ENCODE measurements around the gene CTSF.
A peak's percentile ranks its signal among the peaks of the same experiment; 100 is the strongest.
"Not testable (repeated sequence)": the region's sequence is repeated elsewhere in the genome, so short reads cannot be mapped to it uniquely, and the experiment has no call there.

The CTSF gene

GRCh38 chr11:66586136-66586535 lies 17.7 kb upstream of the CTSF start:
- Histone ChIP-seq H3K36me3 (ENCODE audit: control insufficient read depth, insufficient read depth, low read length) (no peaks in the 10 kb centered on the region), H3K27me3 (ENCODE audit: control insufficient read depth, insufficient read depth, low read length) (no peaks in the 10 kb centered on the region), H3K27ac (ENCODE audit: low read depth, low read length) (no peak overlapping the region), H3K4me3 (ENCODE audit: low read depth, low read length) (no peak overlapping the region), H3K9me3 (ENCODE audit: control insufficient read depth, insufficient read depth, low read length) (peaks cover 21% of the 10 kb centered on the region), H3K9ac (ENCODE audit: low read depth, low read length) (no peak overlapping the region), H3K4me1 (ENCODE audit: control insufficient read depth, insufficient read depth, low read length) (no peaks in the 10 kb centered on the region)

DNA sequence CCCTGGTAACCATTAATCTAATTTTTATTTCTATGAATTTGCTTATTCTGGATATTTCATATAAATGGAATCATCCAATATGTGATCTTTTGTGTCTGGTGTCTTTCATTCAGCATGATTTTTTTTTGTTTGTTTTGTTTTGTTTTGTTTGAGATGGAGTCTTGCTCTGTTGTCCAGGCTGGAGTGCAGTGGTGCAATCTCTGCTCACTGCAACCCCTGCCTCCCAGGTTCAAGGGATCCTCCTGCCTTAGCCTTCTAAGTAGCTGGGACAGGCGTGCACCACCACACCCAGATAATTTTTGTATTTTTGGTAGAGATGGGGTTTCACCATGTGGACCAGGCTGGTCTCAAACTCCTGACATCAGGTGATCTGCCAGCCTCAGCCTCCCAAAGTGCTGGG lies 17.0 kb upstream of the CTSF start:
- not testable (repeated sequence) for H3K4me1 ChIP-seq (ENCODE audit: control insufficient read depth, insufficient read depth, low read length); H3K4me3 ChIP-seq (ENCODE audit: low read depth, low read length); H3K36me3 ChIP-seq (ENCODE audit: control insufficient read depth, insufficient read depth, low read length); H3K27me3 ChIP-seq (ENCODE audit: control insufficient read depth, insufficient read depth, low read length); H3K27ac ChIP-seq (ENCODE audit: low read depth, low read length); H3K9ac ChIP-seq (ENCODE audit: low read depth, low read length)
- peaks cover 17% of the 10 kb centered on the region for H3K9me3 ChIP-seq (ENCODE audit: control insufficient read depth, insufficient read depth, low read length)

DNA sequence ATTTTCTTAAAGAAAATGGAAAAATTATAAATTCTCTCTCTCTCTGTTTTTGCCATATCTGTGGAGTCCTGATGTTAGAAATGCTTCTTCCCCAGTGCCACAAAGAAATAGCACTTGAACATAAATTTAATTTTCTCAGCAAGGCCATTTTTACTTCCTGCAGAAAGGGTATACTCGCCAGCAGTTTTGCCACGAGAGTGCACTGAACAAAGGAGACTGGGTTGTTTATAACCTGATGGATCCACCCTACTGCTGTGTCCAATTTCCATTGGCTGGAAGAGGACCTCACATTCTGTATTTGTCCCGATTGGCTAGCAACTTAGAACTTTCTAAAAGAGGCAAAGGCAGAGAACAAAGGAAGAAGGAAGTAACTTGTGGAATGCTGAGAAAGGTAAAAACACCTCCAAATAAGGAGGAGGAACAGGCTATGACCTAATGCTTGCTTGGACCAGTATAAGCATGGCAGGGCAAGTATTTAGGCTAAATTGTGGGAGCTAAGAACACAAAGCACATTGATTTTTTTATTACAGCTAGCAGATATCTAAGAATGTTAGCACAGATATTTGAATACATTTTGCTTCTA lies 14.2 kb upstream of the CTSF start:
- H3K9me3 ChIP-seq (ENCODE audit: control insufficient read depth, insufficient read depth, low read length): peaks cover 17% of the 10 kb centered on the region; the same call in 1 of the 2 replicates
- not testable (repeated sequence) for H3K27me3 ChIP-seq (ENCODE audit: control insufficient read depth, insufficient read depth, low read length); H3K9ac ChIP-seq (ENCODE audit: low read depth, low read length); H3K4me3 ChIP-seq (ENCODE audit: low read depth, low read length); H3K36me3 ChIP-seq (ENCODE audit: control insufficient read depth, insufficient read depth, low read length); H3K4me1 ChIP-seq (ENCODE audit: control insufficient read depth, insufficient read depth, low read length); H3K27ac ChIP-seq (ENCODE audit: low read depth, low read length)

GRCh38 chr11:66581261-66581660 lies 12.9 kb upstream of the CTSF start:
- Histone ChIP-seq H3K27me3 (ENCODE audit: control insufficient read depth, insufficient read depth, low read length) (no peaks in the 10 kb centered on the region), H3K36me3 (ENCODE audit: control insufficient read depth, insufficient read depth, low read length) (no peaks in the 10 kb centered on the region)

DNA sequence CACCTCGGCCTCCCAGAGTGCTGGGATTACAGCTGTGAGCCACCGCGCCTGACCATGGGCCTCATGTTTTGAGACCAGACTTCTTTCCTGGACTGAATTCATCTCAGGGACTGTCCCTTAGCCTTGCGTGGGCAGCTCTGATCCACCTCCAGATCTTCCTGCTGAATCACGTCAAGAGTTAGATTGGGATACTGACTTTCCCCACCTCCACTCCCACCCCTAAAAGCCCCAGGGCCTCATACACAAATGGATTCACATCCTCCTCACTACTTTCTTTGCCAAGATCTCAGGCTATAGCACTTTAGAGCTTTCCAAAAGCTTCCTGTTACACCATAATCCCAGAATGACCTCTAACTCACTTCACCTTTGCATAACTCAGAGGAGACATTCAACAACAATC lies 12.4 kb upstream of the CTSF start:
- 0 out of 2 replicates have a peak, but pooled peaks cover 13% of the 10 kb centered on the region for H3K9me3 ChIP-seq (ENCODE audit: control insufficient read depth, insufficient read depth, low read length)
- no peaks in the 10 kb centered on the region for H3K4me1 ChIP-seq (ENCODE audit: control insufficient read depth, insufficient read depth, low read length)
- no peaks in the 10 kb centered on the region for H3K36me3 ChIP-seq (ENCODE audit: control insufficient read depth, insufficient read depth, low read length)
- H3K27ac ChIP-seq (ENCODE audit: low read depth, low read length): no peak overlapping the region
- H3K27me3 ChIP-seq (ENCODE audit: control insufficient read depth, insufficient read depth, low read length): no peaks in the 10 kb centered on the region
- H3K9ac ChIP-seq (ENCODE audit: low read depth, low read length): no peak overlapping the region
- no peak overlapping the region for H3K4me3 ChIP-seq (ENCODE audit: low read depth, low read length)

More at GRCh38 chr11:66581261-66581660, 12.9 kb upstream of the CTSF start:
- Histone ChIP-seq H3K27ac (ENCODE audit: low read depth, low read length) (no peak overlapping the region), H3K9me3 (ENCODE audit: control insufficient read depth, insufficient read depth, low read length) (peaks cover 17% of the 10 kb centered on the region; the same call in 1 of the 2 replicates), H3K4me3 (ENCODE audit: low read depth, low read length) (no peak overlapping the region), H3K4me1 (ENCODE audit: control insufficient read depth, insufficient read depth, low read length) (no peaks in the 10 kb centered on the region), H3K9ac (ENCODE audit: low read depth, low read length) (no peak overlapping the region)

DNA sequence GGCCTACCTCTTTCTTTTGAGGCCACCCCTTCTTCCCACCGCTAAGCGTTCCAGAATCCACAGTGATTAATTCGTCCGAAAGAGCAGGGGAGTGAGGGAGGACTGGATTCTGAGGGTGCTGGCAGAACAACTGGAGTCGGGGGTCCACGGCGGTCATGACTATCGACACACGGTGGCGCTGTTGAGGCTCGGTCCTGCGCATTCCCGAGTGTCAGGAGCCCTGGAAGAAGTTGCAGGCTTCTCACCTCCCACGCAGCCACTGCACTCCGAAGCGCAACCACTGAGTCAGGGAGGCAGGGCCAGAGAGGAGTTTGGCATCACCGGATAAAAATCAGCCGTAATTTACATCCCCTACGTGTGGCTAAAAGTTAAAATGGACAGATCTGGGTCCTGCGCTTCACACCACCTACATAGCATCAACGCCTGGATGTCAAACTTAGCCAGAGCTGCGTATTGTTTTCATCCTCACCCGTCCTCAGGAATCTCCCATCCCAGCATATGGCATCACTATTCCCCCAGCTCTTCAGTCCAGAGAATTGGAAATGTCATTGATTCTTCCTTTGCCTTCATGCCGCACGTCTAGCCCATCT lies 10.7 kb upstream of the CTSF start:
- Histone ChIP-seq H3K4me1 (ENCODE audit: control insufficient read depth, insufficient read depth, low read length) (no peaks in the 10 kb centered on the region), H3K36me3 (ENCODE audit: control insufficient read depth, insufficient read depth, low read length) (no peaks in the 10 kb centered on the region), H3K4me3 (ENCODE audit: low read depth, low read length) (no peak overlapping the region), H3K27ac (ENCODE audit: low read depth, low read length) (no peak overlapping the region), H3K9ac (ENCODE audit: low read depth, low read length) (no peak overlapping the region), H3K27me3 (ENCODE audit: control insufficient read depth, insufficient read depth, low read length) (no peaks in the 10 kb centered on the region), H3K9me3 (ENCODE audit: control insufficient read depth, insufficient read depth, low read length) (peaks cover 11% of the 10 kb centered on the region; the same call in 1 of the 2 replicates)

- H3K9ac ChIP-seq (ENCODE audit: low read depth, low read length): peak overlapping the region; percentile 46; the same call in 1 of the 2 replicates
- H3K27me3 ChIP-seq (ENCODE audit: control insufficient read depth, insufficient read depth, low read length): no peaks in the 10 kb centered on the region
- H3K4me1 ChIP-seq (ENCODE audit: control insufficient read depth, insufficient read depth, low read length): peaks cover 18% of the 10 kb centered on the region
- no peak overlapping the region for H3K4me3 ChIP-seq (ENCODE audit: low read depth, low read length)
- peak overlapping the region; percentile 94 for H3K27ac ChIP-seq (ENCODE audit: low read depth, low read length)
- H3K9me3 ChIP-seq (ENCODE audit: control insufficient read depth, insufficient read depth, low read length): peaks cover 3% of the 10 kb centered on the region; the same call in 1 of the 2 replicates
- no peaks in the 10 kb centered on the region for H3K36me3 ChIP-seq (ENCODE audit: control insufficient read depth, insufficient read depth, low read length)
Observed at GRCh38 chr11:66570850-66571180, 2.4 kb upstream of the CTSF start.

- H3K9me3 ChIP-seq (ENCODE audit: control insufficient read depth, insufficient read depth, low read length): peaks cover 3% of the 10 kb centered on the region; the same call in 1 of the 2 replicates
- H3K27ac ChIP-seq (ENCODE audit: low read depth, low read length): peak overlapping the region; percentile 94
- no peaks in the 10 kb centered on the region for H3K36me3 ChIP-seq (ENCODE audit: control insufficient read depth, insufficient read depth, low read length)
Observed at GRCh38 chr11:66570079-66570849, 1.9 kb upstream of the CTSF start.

GRCh38 chr11:66569076-66569475 lies 670 bp upstream of the CTSF start:
- Histone ChIP-seq H3K27me3 (ENCODE audit: control insufficient read depth, insufficient read depth, low read length) (no peaks in the 10 kb centered on the region), H3K9ac (ENCODE audit: low read depth, low read length) (no peak overlapping the region), H3K4me1 (ENCODE audit: control insufficient read depth, insufficient read depth, low read length) (peaks cover 18% of the 10 kb centered on the region), H3K4me3 (ENCODE audit: low read depth, low read length) (no peak overlapping the region), H3K36me3 (ENCODE audit: control insufficient read depth, insufficient read depth, low read length) (no peaks in the 10 kb centered on the region), H3K27ac (ENCODE audit: low read depth, low read length) (peak overlapping the region; percentile 33), H3K9me3 (ENCODE audit: control insufficient read depth, insufficient read depth, low read length) (peaks cover 3% of the 10 kb centered on the region; the same call in 1 of the 2 replicates)

More at GRCh38 chr11:66570079-66570849, 1.9 kb upstream of the CTSF start:
- Histone ChIP-seq H3K4me1 (ENCODE audit: control insufficient read depth, insufficient read depth, low read length) (peaks cover 18% of the 10 kb centered on the region), H3K9ac (ENCODE audit: low read depth, low read length) (peak overlapping the region; percentile 46), H3K27me3 (ENCODE audit: control insufficient read depth, insufficient read depth, low read length) (no peaks in the 10 kb centered on the region), H3K4me3 (ENCODE audit: low read depth, low read length) (no peak overlapping the region)

DNA sequence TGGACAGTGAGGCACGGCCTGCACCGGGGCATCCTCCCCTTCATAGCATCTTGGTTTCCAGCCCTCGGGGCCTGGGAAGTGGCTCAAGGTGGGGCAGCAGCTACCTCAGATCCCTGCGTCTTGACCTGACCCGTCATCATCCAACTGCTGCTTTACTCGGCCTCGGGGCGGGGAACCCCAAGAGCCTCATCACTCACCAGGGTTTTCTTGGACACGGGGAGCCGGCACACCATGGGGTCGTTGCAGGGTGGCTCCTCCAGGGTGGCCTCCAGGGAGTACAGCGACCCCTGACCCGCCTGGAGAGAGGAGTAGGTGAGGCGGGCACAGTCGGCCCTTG lies 651 bp downstream of the CTSF start:
- Histone ChIP-seq H3K27ac (ENCODE audit: low read depth, low read length) (no peak overlapping the region), H3K27me3 (ENCODE audit: control insufficient read depth, insufficient read depth, low read length) (no peaks in the 10 kb centered on the region), H3K9me3 (ENCODE audit: control insufficient read depth, insufficient read depth, low read length) (no peaks in the 10 kb centered on the region), H3K9ac (ENCODE audit: low read depth, low read length) (no peak overlapping the region), H3K4me3 (ENCODE audit: low read depth, low read length) (no peak overlapping the region), H3K4me1 (ENCODE audit: control insufficient read depth, insufficient read depth, low read length) (peaks cover 18% of the 10 kb centered on the region), H3K36me3 (ENCODE audit: control insufficient read depth, insufficient read depth, low read length) (peaks cover 6% of the 10 kb centered on the region)

- Histone ChIP-seq H3K4me1 (ENCODE audit: control insufficient read depth, insufficient read depth, low read length) (peaks cover 18% of the 10 kb centered on the region), H3K9me3 (ENCODE audit: control insufficient read depth, insufficient read depth, low read length) (no peaks in the 10 kb centered on the region), H3K27ac (ENCODE audit: low read depth, low read length) (no peak overlapping the region), H3K4me3 (ENCODE audit: low read depth, low read length) (no peak overlapping the region), H3K36me3 (ENCODE audit: control insufficient read depth, insufficient read depth, low read length) (peaks cover 21% of the 10 kb centered on the region), H3K9ac (ENCODE audit: low read depth, low read length) (no peak overlapping the region), H3K27me3 (ENCODE audit: control insufficient read depth, insufficient read depth, low read length) (no peaks in the 10 kb centered on the region)
Observed at GRCh38 chr11:66566221-66566620, 2.2 kb downstream of the CTSF start.

All from HUES48 (cell line).